HG03039 (cell line): ENCODE results near the gene TGFBR2.
"Not testable (repeated sequence)": the region's sequence is repeated elsewhere in the genome, so short reads cannot be mapped to it uniquely, and the experiment has no call there.

Source experiments
- ATAC-seq: cut with Tn5 transposase; IDR thresholded peaks from one replicate; pipeline ENCODE4 v1.9.1; 2021; ENCODE audit warnings: mild to moderate bottlenecking, moderate library complexity; ENCODE audit not compliant: unreplicated experiment

TGFBR2 gene

DNA sequence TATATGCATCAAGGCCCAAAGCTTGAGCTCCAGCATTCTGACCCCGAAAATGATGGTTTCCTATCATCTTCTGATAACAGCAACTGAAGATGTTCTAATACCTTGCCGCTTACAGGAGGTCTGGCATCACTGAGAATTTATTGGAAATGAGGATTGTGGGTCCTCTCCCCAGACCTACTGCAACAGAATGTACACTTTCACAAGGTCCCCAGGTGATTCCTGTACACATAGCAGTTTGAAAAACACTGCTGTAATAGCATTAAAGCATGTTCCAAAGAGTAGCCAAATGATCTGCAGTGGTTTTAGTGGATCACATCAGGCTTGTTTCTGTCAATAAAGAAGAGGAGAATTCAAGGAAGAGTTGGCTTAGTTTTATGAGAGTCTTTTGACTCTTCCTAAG, 11.3 kb downstream of the TGFBR2 start:
- no peak for ATAC-seq

DNA sequence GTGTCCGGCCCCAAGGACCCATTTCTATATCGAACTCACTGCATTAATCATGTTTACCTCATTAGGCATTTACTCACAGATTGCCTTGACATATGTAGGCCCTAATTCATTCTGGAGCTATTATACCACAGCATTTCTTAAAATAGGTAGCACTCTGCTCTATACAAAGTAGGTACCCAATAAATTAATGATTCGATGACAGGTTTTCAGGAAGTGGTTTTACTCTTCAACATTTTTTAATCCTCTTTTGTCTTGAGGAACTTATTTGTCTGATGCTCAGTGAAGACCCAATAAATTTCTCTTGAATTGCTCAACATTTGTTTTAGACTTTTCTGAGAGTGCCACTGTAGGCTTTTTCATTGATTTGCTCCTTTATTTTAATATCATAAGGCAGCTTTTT, 12.1 kb downstream of the TGFBR2 start:
- ATAC-seq = no peak

DNA sequence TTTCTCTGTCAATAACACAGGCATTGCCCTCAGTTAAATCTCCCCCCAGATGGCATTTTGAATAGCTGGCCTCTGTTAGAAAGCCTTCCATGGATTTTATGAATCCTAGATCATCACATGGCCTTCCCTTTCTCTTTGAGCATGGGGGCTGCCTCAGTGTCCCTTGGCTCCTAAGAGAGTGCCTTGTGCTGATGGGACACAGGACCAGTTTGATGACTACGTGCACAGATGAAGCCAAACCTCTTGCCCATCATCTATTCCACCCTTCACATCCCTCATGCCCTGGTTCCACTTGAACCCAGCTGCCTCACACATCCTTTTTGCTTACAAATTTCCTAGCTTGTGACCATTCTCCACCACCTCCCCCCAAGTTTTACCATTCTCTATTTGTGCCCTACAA, 12.9 kb downstream of the TGFBR2 start:
- ATAC-seq = no peak

DNA sequence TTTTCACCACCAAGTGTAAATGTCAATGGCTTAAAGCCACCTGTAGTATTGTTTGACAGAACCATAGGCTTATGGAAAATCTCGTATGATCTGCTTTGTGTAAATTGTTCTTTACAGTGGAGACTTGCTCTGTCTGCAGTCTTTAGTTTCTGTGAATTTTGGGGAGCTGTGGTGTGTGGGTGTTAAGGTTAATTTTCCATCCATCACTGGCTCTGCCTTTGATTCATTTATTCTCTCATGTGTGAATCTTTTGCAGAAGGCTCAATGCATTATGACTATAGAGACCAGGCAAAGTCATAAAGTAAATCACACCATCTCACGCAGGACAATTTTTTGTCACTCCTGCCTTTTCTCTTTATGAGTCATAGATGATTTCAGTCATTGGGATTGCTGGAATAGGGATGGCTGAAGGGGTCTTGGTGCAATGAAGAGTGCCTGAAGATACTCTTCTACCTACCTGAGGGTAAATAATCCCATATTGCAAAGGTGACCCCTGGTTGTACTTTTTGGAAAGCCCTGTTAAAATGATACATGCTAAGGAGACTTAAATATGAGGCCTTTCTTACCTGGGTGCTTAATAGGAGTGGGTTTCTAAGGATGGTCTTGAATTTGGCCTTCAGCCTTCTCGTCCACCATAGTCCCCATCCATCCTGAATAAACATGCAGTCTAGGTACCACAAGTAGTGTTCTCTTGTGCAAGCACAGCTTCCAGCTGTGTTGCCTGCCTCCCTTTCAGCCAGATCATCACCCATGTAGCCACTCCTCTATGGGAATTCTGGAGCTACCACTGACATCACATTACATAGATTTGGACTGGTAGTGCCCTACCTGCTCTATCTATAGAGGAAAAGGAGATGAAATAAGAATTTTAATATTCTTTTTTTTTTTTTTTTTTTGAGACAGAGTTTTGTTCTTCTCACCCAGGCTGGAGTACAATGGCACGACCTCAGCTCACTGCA, 14.3 kb downstream of the TGFBR2 start:
- no peak for ATAC-seq

DNA sequence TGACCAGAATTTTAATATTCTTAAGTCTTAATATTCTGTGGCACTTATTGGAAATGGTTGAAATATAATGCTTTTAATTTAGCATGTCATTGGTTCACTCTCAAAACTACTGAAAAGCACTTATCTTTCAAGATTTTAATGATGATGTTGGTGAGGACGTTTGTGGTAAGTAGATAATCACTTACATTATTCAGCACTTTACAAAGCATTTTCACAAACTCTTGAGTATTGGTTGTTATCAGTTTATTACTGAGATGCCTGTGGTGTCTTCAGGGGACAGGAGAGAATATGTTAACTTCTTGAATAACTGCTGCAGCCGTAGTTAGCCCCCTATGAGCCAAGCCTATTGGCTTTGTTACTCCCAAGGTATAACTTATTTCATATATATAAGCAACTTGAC, 15.2 kb downstream of the TGFBR2 start:
- no peak for ATAC-seq

DNA sequence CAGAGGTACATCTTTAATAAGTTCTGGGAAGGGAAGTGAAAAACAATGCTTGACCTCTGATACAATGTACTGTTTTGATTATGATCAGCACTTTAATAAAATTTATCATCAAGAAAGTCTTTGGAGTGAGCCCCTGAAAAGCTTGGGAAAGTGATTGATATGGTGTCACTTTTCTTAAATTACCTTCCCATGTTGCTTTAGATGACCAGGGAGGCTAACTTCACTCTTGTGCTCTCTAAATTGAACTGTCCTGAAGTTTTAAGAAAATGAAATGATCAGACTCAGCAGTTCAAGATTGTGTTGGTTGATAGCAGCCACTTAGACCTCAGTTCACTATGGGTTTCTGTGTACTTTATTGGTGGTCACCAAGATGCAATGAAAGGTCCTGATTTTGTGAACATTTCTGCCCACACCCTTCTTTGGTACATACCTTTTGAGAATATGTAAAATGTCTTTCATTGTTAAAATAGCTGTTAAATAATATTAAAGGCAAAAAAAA, 15.7 kb downstream of the TGFBR2 start:
- no peak for ATAC-seq

DNA sequence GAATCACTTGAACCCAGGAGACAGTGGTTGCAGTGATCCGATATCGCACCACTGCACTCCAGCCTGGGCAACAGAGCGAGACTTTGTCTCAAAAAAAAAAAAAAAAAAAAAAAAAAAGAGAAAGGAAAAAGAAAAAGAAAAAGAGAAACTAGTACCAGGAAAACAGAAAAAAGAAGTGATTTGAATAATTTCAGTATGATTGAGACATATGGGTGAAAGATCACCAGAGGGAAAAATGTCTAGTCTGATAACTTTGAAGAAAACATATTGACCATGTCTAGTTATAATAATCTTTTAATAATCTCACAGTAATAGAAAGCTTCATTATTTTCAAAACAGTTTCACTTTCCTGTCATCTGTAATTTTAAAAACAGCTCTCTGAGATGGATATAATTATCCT, 16.4 kb downstream of the TGFBR2 start:
- ATAC-seq = no peak

DNA sequence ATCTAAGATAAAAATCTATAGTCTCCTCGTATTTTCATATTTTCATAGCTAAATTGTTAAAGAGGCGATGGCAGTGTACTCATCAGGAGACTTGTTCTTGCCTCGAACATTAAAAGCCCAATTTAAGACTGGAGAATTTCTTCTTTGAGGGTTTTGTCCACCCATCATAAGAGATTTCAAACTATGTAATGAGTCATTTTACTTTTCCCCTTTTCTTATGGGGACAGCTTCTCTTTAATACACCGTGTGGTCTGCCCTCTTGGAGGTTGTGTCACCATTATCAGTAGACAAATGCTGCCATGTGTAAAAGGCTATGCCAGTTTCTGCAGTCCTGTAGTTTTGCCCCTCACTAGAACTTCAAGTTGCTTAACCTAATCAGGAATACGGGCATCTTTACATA, 16.9 kb downstream of the TGFBR2 start:
- no peak for ATAC-seq

DNA sequence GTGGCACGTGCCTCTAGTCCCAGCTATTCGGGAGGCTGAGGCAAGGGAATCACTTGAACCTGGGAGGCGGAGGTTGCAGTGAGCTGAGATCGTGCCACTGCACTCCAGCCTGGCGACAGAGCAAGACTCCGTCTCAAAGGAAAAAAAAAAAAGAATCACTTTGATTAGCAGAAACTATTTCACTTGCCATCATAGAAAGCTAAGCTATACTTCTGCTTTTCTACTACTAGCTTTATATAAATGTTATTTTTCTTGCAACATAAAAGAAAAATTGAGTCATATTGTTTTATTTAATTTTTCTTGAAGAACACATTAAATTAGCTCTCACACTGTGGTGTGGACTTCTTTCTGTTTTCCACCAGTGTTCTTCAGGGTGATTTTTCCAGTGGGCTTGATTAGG, 18.1 kb downstream of the TGFBR2 start:
- ATAC-seq = not testable (repeated sequence)

DNA sequence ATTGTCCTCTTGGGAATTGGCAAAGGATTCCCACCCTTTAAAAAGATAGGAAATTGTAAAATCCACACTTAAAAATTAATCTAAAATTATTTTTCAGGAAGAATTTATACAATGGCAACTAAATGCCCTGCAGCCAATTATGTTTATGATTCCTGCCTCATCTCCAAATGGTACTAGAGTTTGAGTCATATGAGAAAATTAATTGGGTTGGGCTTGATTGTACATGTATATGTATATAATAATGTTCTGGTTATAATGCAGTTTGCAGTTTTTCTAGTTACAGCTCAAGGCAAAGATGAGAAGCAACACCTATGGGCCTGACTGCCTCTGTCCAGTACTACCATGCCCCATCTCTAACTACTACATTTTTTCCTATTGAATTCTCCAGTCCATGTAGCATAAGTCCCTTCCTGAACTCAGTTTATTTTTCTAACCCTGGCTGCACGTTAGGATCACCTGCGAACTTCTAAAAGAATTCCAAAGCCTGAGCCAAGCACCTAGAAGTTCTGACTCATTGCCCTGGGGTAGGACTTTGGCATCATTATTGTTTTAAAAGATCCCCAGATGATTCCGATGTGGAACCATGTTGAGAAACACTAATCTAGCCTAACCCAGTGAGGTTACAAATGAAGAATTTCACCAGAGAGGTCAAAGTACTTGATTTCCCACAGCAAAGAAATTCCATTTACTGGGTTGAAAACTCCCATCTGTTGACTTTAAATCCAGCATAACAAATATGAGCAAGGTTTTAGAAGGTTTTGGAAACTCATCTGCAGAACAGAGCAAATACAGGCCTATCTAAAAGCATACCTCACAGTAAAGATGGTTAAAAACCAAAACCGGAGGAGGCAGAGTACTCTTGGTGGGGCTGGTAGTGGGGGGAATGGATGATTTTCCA, 19.4 kb downstream of the TGFBR2 start:
- no peak for ATAC-seq

DNA sequence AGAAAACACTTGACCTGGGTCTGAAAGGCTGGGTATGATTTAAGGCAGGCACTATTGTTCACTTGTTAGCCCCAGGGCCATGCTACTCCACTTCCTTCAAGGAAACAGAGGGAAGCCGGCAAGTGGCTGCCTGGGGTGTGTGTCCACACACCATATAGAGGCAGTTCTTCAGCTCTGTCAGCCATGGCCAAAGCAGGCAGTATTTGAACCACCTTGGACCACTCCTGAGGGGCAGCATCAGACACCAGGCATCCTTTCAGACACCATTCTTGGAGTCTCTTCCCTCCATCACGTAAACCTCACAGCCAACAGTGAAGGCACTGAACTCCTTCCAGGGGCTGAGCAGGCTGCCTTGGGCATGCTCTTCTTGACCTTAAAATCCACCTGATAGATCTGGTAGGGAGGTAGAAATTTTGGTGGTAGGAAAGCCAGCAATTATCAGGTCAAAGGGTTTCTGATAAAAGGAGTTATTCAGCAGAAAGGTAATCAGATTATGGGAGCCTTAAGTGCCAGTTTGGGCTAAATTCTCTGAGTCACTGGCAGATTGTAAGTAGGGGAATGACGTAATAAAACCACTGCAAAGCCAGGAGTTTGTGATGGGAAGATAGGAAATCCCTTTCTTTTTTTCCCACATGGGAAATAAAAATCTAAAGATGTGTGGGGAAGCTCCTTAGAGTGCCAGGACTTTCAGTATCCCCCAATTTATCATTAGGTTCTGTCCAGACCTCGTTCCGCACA, 20.2 kb downstream of the TGFBR2 start:
- ATAC-seq = no peak

DNA sequence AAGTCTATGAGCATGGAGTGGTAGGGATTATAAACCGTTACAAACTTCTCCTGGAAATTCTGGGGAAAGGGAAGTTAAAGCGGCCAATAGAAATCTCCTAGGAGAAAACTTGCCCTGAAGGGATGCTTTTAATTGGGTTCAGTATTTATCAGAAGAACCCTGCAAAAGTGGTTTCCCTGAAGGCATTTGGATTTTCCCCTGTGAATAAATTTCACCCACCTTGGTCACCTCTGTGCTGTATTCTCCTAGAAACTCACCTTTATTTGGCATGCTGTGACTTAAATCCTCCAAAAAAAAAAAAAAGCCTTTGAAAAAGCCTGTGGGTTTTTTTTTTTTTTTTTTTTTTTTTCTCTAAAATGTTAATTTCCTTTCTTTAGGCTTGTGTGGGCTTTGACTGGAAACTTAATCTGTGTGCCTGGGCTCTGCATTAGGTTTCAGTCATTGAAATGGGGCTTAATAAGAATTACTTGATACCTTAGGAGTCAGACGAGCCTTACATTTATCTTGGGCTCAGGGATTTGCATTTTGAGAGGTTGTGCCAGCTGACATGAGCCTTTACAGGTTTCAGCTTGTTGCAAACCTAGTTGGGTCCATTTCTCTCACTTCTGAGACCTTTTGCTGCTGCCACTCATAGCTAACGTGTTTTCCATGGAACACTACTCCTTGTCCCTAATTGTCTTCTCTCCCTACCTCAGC, 22.0 kb downstream of the TGFBR2 start:
- no peak for ATAC-seq

DNA sequence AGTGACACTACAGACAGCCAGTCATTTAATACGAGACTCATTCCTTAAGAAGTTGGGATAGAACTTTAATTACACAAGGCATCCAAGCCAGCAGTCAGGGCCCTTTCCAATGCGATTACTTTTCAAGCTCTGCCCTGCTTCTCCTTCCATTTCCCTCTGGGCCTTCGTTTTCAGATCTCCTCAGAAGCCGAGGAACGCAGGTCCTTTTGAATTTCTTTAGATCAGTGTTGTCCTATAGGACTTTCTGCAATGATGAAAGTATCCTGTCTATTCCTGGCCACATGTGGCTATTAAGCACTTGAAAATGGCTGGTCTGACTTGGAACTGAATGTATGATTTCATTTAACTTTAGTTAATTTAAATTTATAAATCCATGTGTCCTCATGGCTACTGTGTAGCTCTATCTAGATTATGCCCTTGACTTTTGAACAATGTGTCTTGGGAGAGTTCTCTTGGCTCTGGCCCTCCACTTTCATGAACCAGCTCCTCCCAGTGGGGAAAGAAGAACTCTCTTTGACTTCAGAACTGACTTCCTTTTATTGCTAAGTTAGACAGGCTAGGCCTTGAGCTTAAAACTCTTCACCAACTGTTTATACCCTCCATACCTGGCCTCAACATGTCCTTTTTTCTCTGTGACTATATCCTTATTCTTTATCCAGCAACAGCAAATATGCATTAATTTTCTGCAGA, 22.6 kb downstream of the TGFBR2 start:
- ATAC-seq = no peak

DNA sequence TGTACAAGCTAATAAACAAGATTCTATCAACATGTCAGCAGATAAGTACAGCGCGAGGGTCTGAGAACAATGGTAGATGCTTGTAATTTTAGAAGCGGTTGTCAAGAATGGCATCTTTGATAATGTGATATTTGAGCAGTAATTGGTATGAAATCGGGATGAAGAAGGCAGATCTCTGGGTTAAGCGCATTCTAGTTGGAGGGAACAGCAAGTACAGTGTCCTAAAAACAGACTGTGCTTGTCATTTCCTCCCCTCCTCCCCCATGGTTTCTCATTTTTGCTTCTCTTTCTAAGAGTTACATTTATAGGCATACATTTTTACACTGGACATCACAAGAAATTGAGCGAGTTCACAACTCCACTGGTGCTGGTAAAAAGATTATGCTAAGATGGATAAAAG, 23.3 kb downstream of the TGFBR2 start:
- ATAC-seq = no peak

DNA sequence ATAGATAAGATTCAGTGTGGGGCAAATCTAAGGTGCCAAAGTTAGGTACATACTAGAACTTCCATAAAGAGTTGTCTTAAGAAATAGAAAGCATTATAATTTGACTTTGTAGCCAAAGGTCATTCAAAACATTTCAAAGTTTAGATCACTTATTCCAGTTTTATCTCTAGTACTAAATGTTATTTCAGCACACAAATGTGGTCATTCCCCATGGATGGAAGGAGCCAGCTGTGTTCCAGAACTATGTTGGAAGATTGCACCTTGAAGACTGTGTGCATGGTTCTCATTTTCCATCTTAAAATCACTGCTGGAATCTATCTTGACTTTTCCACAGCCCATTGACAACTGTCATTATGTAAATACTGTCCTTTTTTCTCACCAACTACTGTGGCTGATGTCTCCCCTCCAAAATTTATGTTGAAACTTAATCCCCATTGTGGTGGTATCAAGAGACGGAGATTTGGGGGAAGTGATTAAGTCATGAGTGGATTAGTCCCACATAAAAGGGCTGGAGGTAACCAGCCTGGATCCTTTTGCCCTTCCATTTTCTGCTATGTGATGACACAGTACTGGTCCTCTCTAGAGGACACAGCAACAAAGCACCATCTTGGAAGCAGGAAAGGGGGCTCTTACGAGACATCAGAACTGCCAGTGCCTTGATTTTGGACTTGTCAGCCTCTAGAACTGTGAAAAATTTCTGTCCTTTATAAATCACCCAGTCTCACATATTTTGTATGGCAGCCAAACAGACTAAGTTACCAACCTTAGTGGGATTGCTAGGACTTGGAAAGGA, 24.0 kb downstream of the TGFBR2 start:
- ATAC-seq = no peak

DNA sequence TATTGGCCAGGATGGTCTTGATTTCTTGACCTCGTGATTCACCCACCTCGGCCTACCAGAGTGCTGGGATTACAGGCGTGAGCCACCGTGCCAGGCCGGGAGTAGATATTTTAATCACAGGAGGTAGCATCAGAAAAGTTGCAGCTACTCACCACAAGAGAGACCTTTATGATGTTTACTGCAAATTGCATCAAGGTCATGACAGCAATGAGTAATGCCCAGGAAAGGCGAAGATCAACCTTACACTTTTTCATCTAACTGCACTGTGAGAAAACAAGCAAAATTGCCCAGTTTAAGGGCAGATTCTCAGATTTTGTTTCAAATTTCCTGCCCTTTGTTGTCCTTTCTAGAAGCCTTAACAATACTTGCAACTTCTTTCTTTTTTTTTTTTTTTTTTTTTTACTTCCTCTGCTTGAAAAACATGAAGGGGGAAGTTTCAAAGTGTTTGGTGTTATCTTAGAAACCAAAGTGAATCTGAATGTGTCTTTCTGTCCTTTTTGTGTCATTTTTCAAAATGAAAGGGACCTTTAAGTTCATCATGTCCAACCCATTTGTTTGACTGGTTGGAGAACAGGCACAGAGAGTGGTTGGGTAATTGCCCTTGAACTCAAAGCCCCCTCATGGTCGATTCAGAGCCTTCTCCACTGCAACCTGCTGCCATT, 25.0 kb downstream of the TGFBR2 start:
- no peak for ATAC-seq

DNA sequence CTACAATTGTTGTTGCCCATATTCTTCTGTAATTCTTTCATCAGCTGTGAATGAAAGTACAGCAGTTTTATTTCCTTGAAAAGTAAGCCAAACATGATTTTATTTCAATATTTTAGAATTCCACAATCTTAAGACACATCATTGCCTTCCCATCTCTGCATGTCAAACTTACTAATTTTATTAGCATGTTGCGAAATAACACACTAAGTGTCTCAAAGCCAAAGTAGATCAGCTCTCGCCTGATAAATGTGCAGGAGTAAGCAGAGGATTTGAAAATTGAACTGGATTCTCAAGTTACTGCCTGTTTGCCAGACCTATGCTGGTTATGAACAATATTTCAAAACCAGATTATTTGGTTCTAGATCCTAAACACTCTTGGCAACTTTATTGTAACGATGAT, 25.7 kb downstream of the TGFBR2 start:
- no peak for ATAC-seq

DNA sequence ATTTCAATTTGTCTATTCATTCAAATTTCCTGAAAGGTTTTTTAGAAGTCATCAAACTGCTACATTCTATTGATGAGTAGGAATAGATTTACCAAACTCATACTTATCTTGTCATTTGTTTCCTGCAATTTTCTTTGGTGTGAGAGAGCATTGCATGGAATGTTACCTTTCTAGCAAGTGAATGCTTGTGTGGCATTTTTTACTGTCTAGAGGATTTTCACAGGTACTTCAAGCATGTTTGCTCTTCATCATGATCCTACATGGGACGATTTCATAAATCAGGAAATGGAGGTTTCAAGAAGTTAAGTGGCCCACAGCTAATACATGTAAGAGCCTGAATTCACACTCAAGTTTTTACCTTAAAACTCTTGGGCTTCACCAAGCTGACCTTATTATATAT, 26.1 kb downstream of the TGFBR2 start:
- ATAC-seq = no peak
